Mammary epithelial cell (primary cell): ENCODE results near the gene DENND5A.

Experiments
- CTCF ChIP-seq, 2 donors: IDR thresholded peaks in 1 of 2; conservative IDR thresholded peaks in 1 of 2; 2 replicates each; pipeline ENCODE4 v1.5.1; 2011 to 2012; ENCODE audit warnings: inconsistent platforms in 2 of 2, low read length in 2 of 2, mild to moderate bottlenecking in 2 of 2, control low read depth in 1 of 2, low read depth in 1 of 2; ENCODE audit not compliant: insufficient read depth in 1 of 2; ENCODE audit errors: extremely low read depth in 1 of 2
- EZH2 ChIP-seq: IDR thresholded peaks from 2 replicates; pipeline ENCODE4 v1.6.1; 2012; ENCODE audit warnings: low read length, inconsistent platforms, borderline replicate concordance

GRCh38 chr11:9112075-9112474, 153.1 kb downstream of the DENND5A start:
- TF ChIP-seq CTCF (conservative IDR thresholded peaks at IDR 0.05 in 1 of 2, IDR thresholded peaks at IDR 0.05 in 1 of 2; ENCODE audit: extremely low read depth in 1 of 2, insufficient read depth in 1 of 2, low read depth in 1 of 2, low read length in 2 of 2) (no peak), EZH2 (no peak)
